ENCODE data around the gene RFX3. TPM values are rescaled to one million over a fixed set of nuclear protein-coding genes. Genes with fewer than 3 reads are reported as not detected.

The RFX3 gene
- total RNA-seq, 1 donor from 2014 or later, result 18.5 TPM

GRCh38 chr9:3549225-3549624, 23.4 kb upstream of the RFX3 start:
- Mint-ChIP-seq H3K9me3 (ENCODE audit: unreplicated experiment) (no peaks in the 10 kb centered on the region), H3K4me1 (ENCODE audit: unreplicated experiment) (peaks cover 7% of the 10 kb centered on the region)
- no peak for TF ChIP-seq CTCF (IDR thresholded peaks at IDR 0.05; ENCODE audit: unreplicated experiment)

GRCh38 chr9:3548648-3549047, 22.8 kb upstream of the RFX3 start:
- Mint-ChIP-seq H3K27ac (ENCODE audit: unreplicated experiment) (no peak overlapping the region), H3K36me3 (ENCODE audit: low read depth, unreplicated experiment) (no peaks in the 10 kb centered on the region), H3K27me3 (ENCODE audit: unreplicated experiment) (no peaks in the 10 kb centered on the region), H3K4me3 (ENCODE audit: unreplicated experiment) (no peak overlapping the region), H3K4me1 (ENCODE audit: unreplicated experiment) (peaks cover 2% of the 10 kb centered on the region), H3K9me3 (ENCODE audit: unreplicated experiment) (no peaks in the 10 kb centered on the region)
- TF ChIP-seq CTCF (IDR thresholded peaks at IDR 0.05; ENCODE audit: unreplicated experiment), result no peak
- DNase-seq (ENCODE audit: low spot score), result no peak

More at GRCh38 chr9:3549225-3549624, 23.4 kb upstream of the RFX3 start:
- no peak overlapping the region for H3K27ac Mint-ChIP-seq (ENCODE audit: unreplicated experiment)
- DNase-seq (ENCODE audit: low spot score), result no peak
- no peaks in the 10 kb centered on the region for H3K36me3 Mint-ChIP-seq (ENCODE audit: low read depth, unreplicated experiment)
- no peaks in the 10 kb centered on the region for H3K27me3 Mint-ChIP-seq (ENCODE audit: unreplicated experiment)
- no peak overlapping the region for H3K4me3 Mint-ChIP-seq (ENCODE audit: unreplicated experiment)

- Mint-ChIP-seq H3K4me1 (ENCODE audit: unreplicated experiment) (no peaks in the 10 kb centered on the region), H3K27ac (ENCODE audit: unreplicated experiment) (no peak overlapping the region), H3K27me3 (ENCODE audit: unreplicated experiment) (no peaks in the 10 kb centered on the region), H3K9me3 (ENCODE audit: unreplicated experiment) (no peaks in the 10 kb centered on the region), H3K4me3 (ENCODE audit: unreplicated experiment) (no peak overlapping the region), H3K36me3 (ENCODE audit: low read depth, unreplicated experiment) (no peaks in the 10 kb centered on the region)
- no peak for DNase-seq (ENCODE audit: low spot score)
- no peak for TF ChIP-seq CTCF (IDR thresholded peaks at IDR 0.05; ENCODE audit: unreplicated experiment)
These were observed 15.4 kb upstream of the RFX3 start for GRCh38 chr9:3541206-3541605.

- no peak overlapping the region for H3K27ac Mint-ChIP-seq (ENCODE audit: unreplicated experiment)
- no peak for TF ChIP-seq CTCF (IDR thresholded peaks at IDR 0.05; ENCODE audit: unreplicated experiment)
- H3K4me1 Mint-ChIP-seq (ENCODE audit: unreplicated experiment), result no peaks in the 10 kb centered on the region
- no peaks in the 10 kb centered on the region for H3K9me3 Mint-ChIP-seq (ENCODE audit: unreplicated experiment)
- H3K4me3 Mint-ChIP-seq (ENCODE audit: unreplicated experiment), result no peak overlapping the region
- no peaks in the 10 kb centered on the region for H3K36me3 Mint-ChIP-seq (ENCODE audit: low read depth, unreplicated experiment)
- no peak for DNase-seq (ENCODE audit: low spot score)
- peaks cover 2% of the 10 kb centered on the region for H3K27me3 Mint-ChIP-seq (ENCODE audit: unreplicated experiment)
These were observed 9.0 kb upstream of the RFX3 start for GRCh38 chr9:3534614-3535404.

GRCh38 chr9:3532158-3532557, 6.4 kb upstream of the RFX3 start:
- Mint-ChIP-seq H3K36me3 (ENCODE audit: low read depth, unreplicated experiment) (peaks cover 1% of the 10 kb centered on the region), H3K27ac (ENCODE audit: unreplicated experiment) (no peak overlapping the region), H3K27me3 (ENCODE audit: unreplicated experiment) (peaks cover 6% of the 10 kb centered on the region), H3K4me3 (ENCODE audit: unreplicated experiment) (no peak overlapping the region), H3K4me1 (ENCODE audit: unreplicated experiment) (peaks cover 15% of the 10 kb centered on the region), H3K9me3 (ENCODE audit: unreplicated experiment) (no peaks in the 10 kb centered on the region)
- no peak for TF ChIP-seq CTCF (IDR thresholded peaks at IDR 0.05; ENCODE audit: unreplicated experiment)
- no peak for DNase-seq (ENCODE audit: low spot score)
